ENCODE measurements around the gene TPK1.

DNA sequence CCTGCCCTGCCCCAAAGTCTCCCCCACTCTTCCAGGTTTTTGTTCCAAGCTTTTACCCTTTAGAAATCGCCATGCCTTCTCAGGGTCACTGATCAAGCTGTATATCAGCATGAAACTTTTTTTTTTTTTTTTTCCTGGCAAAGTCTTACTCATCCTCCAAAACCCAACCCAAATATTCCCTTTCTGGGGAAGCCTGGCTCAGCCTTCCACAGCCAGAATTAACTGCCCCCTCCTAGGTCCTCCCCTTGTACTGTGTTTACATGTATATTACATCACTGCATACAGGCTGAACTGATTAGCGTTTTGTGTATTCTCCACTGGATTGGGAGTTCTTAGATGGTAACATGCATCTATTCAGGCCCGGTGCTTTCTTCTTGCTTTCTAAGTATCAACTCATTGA lies 427.7 kb downstream of the TPK1 start:
- TF ChIP-seq, protein P1, sequence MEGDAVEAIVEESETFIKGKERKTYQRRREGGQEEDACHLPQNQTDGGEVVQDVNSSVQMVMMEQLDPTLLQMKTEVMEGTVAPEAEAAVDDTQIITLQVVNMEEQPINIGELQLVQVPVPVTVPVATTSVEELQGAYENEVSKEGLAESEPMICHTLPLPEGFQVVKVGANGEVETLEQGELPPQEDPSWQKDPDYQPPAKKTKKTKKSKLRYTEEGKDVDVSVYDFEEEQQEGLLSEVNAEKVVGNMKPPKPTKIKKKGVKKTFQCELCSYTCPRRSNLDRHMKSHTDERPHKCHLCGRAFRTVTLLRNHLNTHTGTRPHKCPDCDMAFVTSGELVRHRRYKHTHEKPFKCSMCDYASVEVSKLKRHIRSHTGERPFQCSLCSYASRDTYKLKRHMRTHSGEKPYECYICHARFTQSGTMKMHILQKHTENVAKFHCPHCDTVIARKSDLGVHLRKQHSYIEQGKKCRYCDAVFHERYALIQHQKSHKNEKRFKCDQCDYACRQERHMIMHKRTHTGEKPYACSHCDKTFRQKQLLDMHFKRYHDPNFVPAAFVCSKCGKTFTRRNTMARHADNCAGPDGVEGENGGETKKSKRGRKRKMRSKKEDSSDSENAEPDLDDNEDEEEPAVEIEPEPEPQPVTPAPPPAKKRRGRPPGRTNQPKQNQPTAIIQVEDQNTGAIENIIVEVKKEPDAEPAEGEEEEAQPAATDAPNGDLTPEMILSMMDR (IDR thresholded peaks at IDR 0.05; ENCODE audit: low read depth, low read length, poor library complexity, severe bottlenecking): no peak
- TF ChIP-seq EZH2phosphoT487 (IDR thresholded peaks at IDR 0.05; ENCODE audit: borderline replicate concordance, low read length): no peak

All from DOHH2 (cell line).